Adrenal gland (tissue), 5 donors: ENCODE measurements around the gene ARHGAP26.

ENCODE experiments used
- CTCF ChIP-seq, 6 experiments: fragments of 450-650 bp in 4 of 6; fragments of 200-600 bp in 2 of 6; sonication (generic) in 1 of 6; IDR thresholded peaks; 1 replicate in 5 of 6; 2 replicates in 1 of 6; pipeline versions ENCODE4 v1.5.1 to v1.8.0; 2016 to 2021; ENCODE audit warnings: antibody characterized with exemption in 6 of 6, mild to moderate bottlenecking in 2 of 6, moderate library complexity in 1 of 6
- POLR2A ChIP-seq, 2 donors: fragments of 450-650 bp; IDR thresholded peaks; one replicate each; pipeline ENCODE4 v1.6.1; 2017; ENCODE audit warnings: antibody characterized with exemption in 2 of 2, mild to moderate bottlenecking in 2 of 2, moderate library complexity in 1 of 2
- donor health status: DM: no; HTN: no; CAD: no.

- no peak for TF ChIP-seq CTCF (IDR thresholded peaks at IDR 0.05)
- no peak for TF ChIP-seq POLR2A (IDR thresholded peaks at IDR 0.05)
These were observed 855 bp upstream of the ARHGAP26 start for GRCh38 chr5:142769251-142769792.
